HG02623 (cell line): ENCODE measurements around the gene PRDM16.

Experiments used
- ATAC-seq: cut with Tn5 transposase; IDR thresholded peaks from one replicate; pipeline ENCODE4 v1.9.1; 2021; ENCODE audit warnings: moderate library complexity; ENCODE audit not compliant: unreplicated experiment

The PRDM16 gene

GRCh38 chr1:3476666-3477065 is 407.7 kb downstream of the PRDM16 start:
- ATAC-seq: no peak

- no peak for ATAC-seq
Observed at GRCh38 chr1:3477241-3477995, 408.4 kb downstream of the PRDM16 start.

- no peak for ATAC-seq
Observed at GRCh38 chr1:3478187-3478586, 409.2 kb downstream of the PRDM16 start.

GRCh38 chr1:3479511-3480368 is 410.7 kb downstream of the PRDM16 start:
- no peak for ATAC-seq

GRCh38 chr1:3480369-3480719 is 411.3 kb downstream of the PRDM16 start:
- ATAC-seq: no peak

GRCh38 chr1:3481046-3481445 is 412.0 kb downstream of the PRDM16 start:
- ATAC-seq: no peak

- ATAC-seq: no peak
Observed at GRCh38 chr1:3481836-3482375, 412.9 kb downstream of the PRDM16 start.

- no peak for ATAC-seq
Observed at GRCh38 chr1:3482378-3482849, 413.4 kb downstream of the PRDM16 start.

- no peak for ATAC-seq
Observed at GRCh38 chr1:3483380-3483779, 414.4 kb downstream of the PRDM16 start.

GRCh38 chr1:3483801-3484444 is 414.9 kb downstream of the PRDM16 start:
- ATAC-seq: no peak

- ATAC-seq: no peak
Observed at GRCh38 chr1:3485016-3485415, 416.0 kb downstream of the PRDM16 start.
